ENCODE measurements around the gene PCNX1.

DNA sequence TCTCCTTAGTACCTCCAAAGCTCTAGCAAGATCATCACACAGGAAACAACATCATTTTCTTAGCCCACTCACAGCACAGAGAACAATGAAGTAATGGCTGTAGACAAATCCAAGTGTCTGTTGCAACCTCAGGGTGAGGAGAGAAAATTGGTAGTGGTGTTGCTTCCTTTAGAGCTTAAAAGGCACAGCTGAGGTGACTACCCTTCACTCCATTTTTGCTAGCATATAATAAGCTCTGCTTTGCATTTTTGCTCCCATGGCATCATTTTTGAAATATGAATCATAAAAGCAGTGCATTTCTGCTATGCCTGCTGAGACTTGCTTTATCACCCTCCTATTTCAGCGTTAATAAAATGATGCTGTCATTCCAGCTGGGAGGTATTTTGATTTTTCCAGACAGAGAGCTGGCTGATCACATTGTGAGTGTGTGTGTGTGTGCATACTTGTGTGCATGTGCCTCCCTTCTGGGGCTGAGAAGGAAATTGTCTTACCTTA is 18.5 kb upstream of the PCNX1 start:
- TF ChIP-seq EZH2 (IDR thresholded peaks at IDR 0.05) (no peak), POLR2AphosphoS5 (IDR thresholded peaks at IDR 0.05; ENCODE audit: borderline replicate concordance, low read depth, low read length) (no peak), FOXP2 (optimal IDR thresholded peaks at IDR 0.05; ENCODE audit: control extremely low read depth, extremely low read length, insufficient read depth) (no peak)

Data from SK-N-MC (cell line).